SU-DHL-6 (cell line): Measurements from ENCODE around the gene U2AF1L4.

Experiments used
- CTCF ChIP-seq: fragments of 200-600 bp; sonication (generic); IDR thresholded peaks from one replicate; pipeline ENCODE4 v1.5.1; 2017; ENCODE audit warnings: antibody characterized with exemption, mild to moderate bottlenecking, low read length, moderate library complexity; ENCODE audit not compliant: insufficient read depth, poor library complexity, severe bottlenecking
- EZH2phosphoT487 ChIP-seq: fragments of 200-600 bp; sonication (generic), shearing (Covaris generic); conservative IDR thresholded peaks from 2 replicates; pipeline ENCODE4 v1.6.1; 2018; ENCODE audit warnings: mild to moderate bottlenecking, antibody characterized with exemption, low read length, moderate library complexity, mixed read lengths

- no peak for TF ChIP-seq CTCF
- TF ChIP-seq EZH2phosphoT487, result no peak
Observed at GRCh38 chr19:35746531-35746930, 1.3 kb upstream of the U2AF1L4 start.
